ENCODE results near the gene ZIC2. TPM values are rescaled to one million over a fixed set of nuclear protein-coding genes. Genes with fewer than 3 reads are reported as not detected.

The ZIC2 gene
- total RNA-seq, 1 experiment from 2014 or later, result 426 TPM

DNA sequence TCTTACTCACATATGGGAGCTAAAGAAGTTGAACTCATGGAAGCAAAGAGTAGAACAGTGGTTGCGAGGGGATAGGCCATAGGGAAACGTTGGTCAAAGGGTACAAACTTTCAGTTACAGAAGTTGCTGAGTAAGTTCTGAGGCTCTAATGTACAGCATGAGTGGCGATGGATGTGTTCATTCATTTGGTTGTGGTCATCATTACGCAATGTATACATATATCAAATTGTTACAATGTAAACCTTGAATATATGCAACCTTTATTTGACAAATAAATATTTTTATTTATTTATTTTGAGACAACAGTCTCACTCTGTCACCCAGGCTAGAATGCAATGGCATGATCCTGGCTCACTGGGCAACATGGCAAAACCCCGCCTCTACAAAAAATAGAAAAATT lies 48.7 kb upstream of the ZIC2 start:
- Mint-ChIP-seq H3K27me3 (ENCODE audit: low read depth) (no peaks in the 10 kb centered on the region), H3K4me1 (peaks cover 15 to 20% of the 10 kb centered on the region in 2 experiments), H3K27ac (no peak overlapping the region), H3K9me3 (no peaks in the 10 kb centered on the region; a peak in 2 of 5 replicates), H3K4me3 (no peak overlapping the region; a peak in 1 of 5 replicates), H3K36me3 (ENCODE audit: insufficient read depth in 1 of 3, low read depth in 3 of 3) (no peaks in the 10 kb centered on the region)
- Histone ChIP-seq H3K79me2 (ENCODE audit: insufficient read depth, low read length) (no peaks in the 10 kb centered on the region), H2BK20ac (ENCODE audit: low read depth, low read length, poor library complexity, severe bottlenecking) (no peak overlapping the region), H3K23ac (ENCODE audit: insufficient read length, low read depth, low read length) (no peak overlapping the region), H3K18ac (ENCODE audit: insufficient read length, low read depth, low read length) (no peak overlapping the region), H2BK12ac (ENCODE audit: insufficient read length, low read depth, low read length) (no peak overlapping the region), H2AFZ (ENCODE audit: low read length) (no peak overlapping the region), H2BK15ac (ENCODE audit: low read depth, low read length) (no peak overlapping the region), H4K8ac (replicated peaks; ENCODE audit: insufficient read length, low read depth, low read length) (no peak overlapping the region), H4K5ac (ENCODE audit: insufficient read length, low read depth, low read length) (no peak overlapping the region), H2BK120ac (ENCODE audit: low read depth, low read length, poor library complexity, severe bottlenecking) (no peak overlapping the region), H3K27me3 (ENCODE audit: insufficient read depth, low read length) (no peaks in the 10 kb centered on the region), H4K20me1 (ENCODE audit: control insufficient read depth, insufficient read depth, insufficient read length) (no peaks in the 10 kb centered on the region), H3K56ac (ENCODE audit: insufficient read length, low read depth, low read length) (no peak overlapping the region), H3K14ac (ENCODE audit: insufficient read depth, low read length) (no peak overlapping the region), H3K79me1 (ENCODE audit: insufficient read depth, low read depth, low read length, poor library complexity, severe bottlenecking) (no peaks in the 10 kb centered on the region), H3K9ac (ENCODE audit: extremely low read depth, insufficient read length, low read length) (no peak overlapping the region), H3K27ac (ENCODE audit: insufficient read length, low read depth, low read length) (no peak overlapping the region), H3T11ph (ENCODE audit: low read length) (no peak overlapping the region), H4K91ac (ENCODE audit: insufficient read length, low read depth, low read length) (no peak overlapping the region), H3K4me1 (ENCODE audit: insufficient read depth, low read length) (no peaks in the 10 kb centered on the region), H3K23me2 (ENCODE audit: insufficient read length, low read depth, low read length, poor library complexity, severe bottlenecking) (no peaks in the 10 kb centered on the region), H3K9me3 (ENCODE audit: control insufficient read depth, low read depth, low read length) (no peaks in the 10 kb centered on the region), H3K4me2 (ENCODE audit: insufficient read depth, insufficient read length, low read length) (no peak overlapping the region), H2BK5ac (ENCODE audit: insufficient read length, low read length) (no peak overlapping the region), H3K4ac (ENCODE audit: low read depth, low read length) (no peak overlapping the region), H2AK5ac (ENCODE audit: insufficient read length, low read length) (no peak overlapping the region)
- WGBS (ENCODE audit: extremely low coverage, insufficient read length, low lambda C conversion rate), result no CpG with 5 or more reads among the region's 5 CpGs
- DNase-seq, result no peak
- TF ChIP-seq, protein P1, sequence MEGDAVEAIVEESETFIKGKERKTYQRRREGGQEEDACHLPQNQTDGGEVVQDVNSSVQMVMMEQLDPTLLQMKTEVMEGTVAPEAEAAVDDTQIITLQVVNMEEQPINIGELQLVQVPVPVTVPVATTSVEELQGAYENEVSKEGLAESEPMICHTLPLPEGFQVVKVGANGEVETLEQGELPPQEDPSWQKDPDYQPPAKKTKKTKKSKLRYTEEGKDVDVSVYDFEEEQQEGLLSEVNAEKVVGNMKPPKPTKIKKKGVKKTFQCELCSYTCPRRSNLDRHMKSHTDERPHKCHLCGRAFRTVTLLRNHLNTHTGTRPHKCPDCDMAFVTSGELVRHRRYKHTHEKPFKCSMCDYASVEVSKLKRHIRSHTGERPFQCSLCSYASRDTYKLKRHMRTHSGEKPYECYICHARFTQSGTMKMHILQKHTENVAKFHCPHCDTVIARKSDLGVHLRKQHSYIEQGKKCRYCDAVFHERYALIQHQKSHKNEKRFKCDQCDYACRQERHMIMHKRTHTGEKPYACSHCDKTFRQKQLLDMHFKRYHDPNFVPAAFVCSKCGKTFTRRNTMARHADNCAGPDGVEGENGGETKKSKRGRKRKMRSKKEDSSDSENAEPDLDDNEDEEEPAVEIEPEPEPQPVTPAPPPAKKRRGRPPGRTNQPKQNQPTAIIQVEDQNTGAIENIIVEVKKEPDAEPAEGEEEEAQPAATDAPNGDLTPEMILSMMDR (conservative IDR thresholded peaks at IDR 0.05), result no peak

Data from H9 (cell line).